ENCODE data around the gene OR2C3.
"Not testable (repeated sequence)": the region's sequence is repeated elsewhere in the genome, so short reads cannot be mapped to it uniquely, and the experiment has no call there.

OR2C3 gene

DNA sequence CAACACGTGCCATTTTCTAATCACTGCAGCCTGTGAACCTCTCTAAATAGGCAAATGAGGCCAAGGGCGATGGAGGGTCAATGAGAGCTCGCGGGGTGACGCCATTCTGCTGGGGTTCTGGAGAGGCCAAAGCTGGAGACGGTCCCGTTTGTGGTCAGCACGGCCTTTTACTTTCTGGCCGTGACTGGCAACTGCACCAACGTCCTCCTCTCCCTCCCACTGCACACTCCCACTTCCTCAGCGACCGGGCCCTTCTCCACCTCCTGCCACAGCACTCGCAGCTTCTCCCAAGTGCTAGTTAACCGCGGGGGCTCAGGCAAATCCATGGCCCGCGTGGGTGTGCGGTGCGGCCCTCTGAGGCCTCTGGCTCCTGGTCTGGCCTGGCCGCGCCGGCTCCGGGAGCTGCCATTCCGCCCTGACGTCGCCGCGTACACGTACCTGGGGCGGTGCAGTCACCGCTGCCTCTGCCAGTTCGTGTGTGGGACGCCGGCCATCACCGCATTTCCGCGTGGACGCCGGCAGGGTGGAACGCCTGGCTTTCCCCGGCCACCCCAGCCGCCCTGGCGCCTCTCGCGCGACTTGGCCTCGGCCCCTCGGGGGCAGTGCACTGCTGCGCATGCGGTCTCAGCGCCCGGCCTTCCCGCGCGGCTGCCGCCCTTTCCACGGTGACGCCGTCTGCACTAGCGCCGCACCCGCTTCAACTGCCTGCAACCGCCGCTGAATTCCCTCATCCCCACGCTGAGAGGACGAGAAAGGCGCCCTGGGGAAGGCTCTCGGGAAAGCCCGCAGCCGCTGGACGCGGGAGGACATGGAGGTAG lies 18.2 kb downstream of the OR2C3 start:
- Histone ChIP-seq H3K4me3 (ENCODE audit: low read depth in 1 of 2, low read length in 2 of 2) (no peak overlapping the region), H3K9me3 (ENCODE audit: low read length) (no peaks in the 10 kb centered on the region), H3K27me3 (ENCODE audit: control insufficient read depth in 1 of 2, insufficient read depth in 2 of 2, low read length in 2 of 2) (peaks cover 0 to 6% of the 10 kb centered on the region in 2 donors), H3K36me3 (ENCODE audit: insufficient read depth, low read length) (no peaks in the 10 kb centered on the region), H3K4me1 (ENCODE audit: insufficient read depth, low read length) (no peaks in the 10 kb centered on the region), H3K27ac (ENCODE audit: low read depth, low read length) (no peak overlapping the region), H3K9ac (ENCODE audit: low read length) (no peak overlapping the region)

- Histone ChIP-seq H3K9me3 (ENCODE audit: low read length) (no peaks in the 10 kb centered on the region), H3K4me1 (ENCODE audit: insufficient read depth, low read length) (no peaks in the 10 kb centered on the region), H3K36me3 (ENCODE audit: insufficient read depth, low read length) (no peaks in the 10 kb centered on the region), H3K27ac (ENCODE audit: low read depth, low read length) (no peak overlapping the region), H3K4me3 (ENCODE audit: low read depth in 1 of 2, low read length in 2 of 2) (no peak overlapping the region), H3K27me3 (ENCODE audit: control insufficient read depth in 1 of 2, insufficient read depth in 2 of 2, low read length in 2 of 2) (no peaks in the 10 kb centered on the region), H3K9ac (ENCODE audit: low read length) (no peak overlapping the region)
Measured at GRCh38 chr1:247506831-247507230, 29.4 kb downstream of the OR2C3 start.

DNA sequence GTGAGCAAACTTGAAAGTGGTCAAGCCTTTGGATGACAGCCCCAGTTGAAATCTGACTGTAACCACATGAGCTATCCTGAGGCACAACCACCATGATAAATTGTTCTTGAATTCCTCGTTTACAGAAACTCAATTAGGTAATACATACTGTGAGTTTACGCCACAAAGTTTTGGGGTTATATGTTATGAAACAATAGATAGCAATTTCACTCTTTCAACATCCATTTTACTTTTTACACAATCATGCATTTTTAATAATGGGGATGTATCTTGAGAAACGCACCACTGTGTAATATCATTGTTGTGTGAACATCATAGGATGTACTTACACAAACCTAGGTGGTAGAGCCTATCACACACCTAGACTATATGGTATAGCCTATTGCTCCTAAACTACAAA lies 35.4 kb downstream of the OR2C3 start:
- H3K4me1 ChIP-seq (ENCODE audit: insufficient read depth, low read length): no peaks in the 10 kb centered on the region
- H3K27me3 ChIP-seq (ENCODE audit: control insufficient read depth in 1 of 2, insufficient read depth in 2 of 2, low read length in 2 of 2): no peaks in the 10 kb centered on the region
- H3K27ac ChIP-seq (ENCODE audit: low read depth, low read length): no peak overlapping the region
- H3K36me3 ChIP-seq (ENCODE audit: insufficient read depth, low read length): no peaks in the 10 kb centered on the region
- no peak overlapping the region for H3K9ac ChIP-seq (ENCODE audit: low read length)
- H3K9me3 ChIP-seq (ENCODE audit: low read length): no peaks in the 10 kb centered on the region
- H3K4me3 ChIP-seq (ENCODE audit: low read depth in 1 of 2, low read length in 2 of 2): no peak overlapping the region

- H3K4me3 ChIP-seq (ENCODE audit: low read depth in 1 of 2, low read length in 2 of 2): no peak overlapping the region
- H3K27ac ChIP-seq (ENCODE audit: low read depth, low read length): no peak overlapping the region
- no peaks in the 10 kb centered on the region for H3K27me3 ChIP-seq (ENCODE audit: control insufficient read depth in 1 of 2, insufficient read depth in 2 of 2, low read length in 2 of 2)
- no peak overlapping the region for H3K9ac ChIP-seq (ENCODE audit: low read length)
- no peaks in the 10 kb centered on the region for H3K9me3 ChIP-seq (ENCODE audit: low read length)
- no peaks in the 10 kb centered on the region for H3K4me1 ChIP-seq (ENCODE audit: insufficient read depth, low read length)
- no peaks in the 10 kb centered on the region for H3K36me3 ChIP-seq (ENCODE audit: insufficient read depth, low read length)
Measured at GRCh38 chr1:247496581-247497285, 39.5 kb downstream of the OR2C3 start.

- Histone ChIP-seq H3K9me3 (ENCODE audit: low read length) (no peaks in the 10 kb centered on the region), H3K27me3 (ENCODE audit: control insufficient read depth in 1 of 2, insufficient read depth in 2 of 2, low read length in 2 of 2) (no peaks in the 10 kb centered on the region), H3K9ac (ENCODE audit: low read length) (no peak overlapping the region), H3K4me3 (ENCODE audit: low read depth in 1 of 2, low read length in 2 of 2) (no peak overlapping the region), H3K36me3 (ENCODE audit: insufficient read depth, low read length) (no peaks in the 10 kb centered on the region), H3K27ac (ENCODE audit: low read depth, low read length) (no peak overlapping the region), H3K4me1 (ENCODE audit: insufficient read depth, low read length) (no peaks in the 10 kb centered on the region)
Measured at GRCh38 chr1:247494767-247495166, 41.5 kb downstream of the OR2C3 start.

DNA sequence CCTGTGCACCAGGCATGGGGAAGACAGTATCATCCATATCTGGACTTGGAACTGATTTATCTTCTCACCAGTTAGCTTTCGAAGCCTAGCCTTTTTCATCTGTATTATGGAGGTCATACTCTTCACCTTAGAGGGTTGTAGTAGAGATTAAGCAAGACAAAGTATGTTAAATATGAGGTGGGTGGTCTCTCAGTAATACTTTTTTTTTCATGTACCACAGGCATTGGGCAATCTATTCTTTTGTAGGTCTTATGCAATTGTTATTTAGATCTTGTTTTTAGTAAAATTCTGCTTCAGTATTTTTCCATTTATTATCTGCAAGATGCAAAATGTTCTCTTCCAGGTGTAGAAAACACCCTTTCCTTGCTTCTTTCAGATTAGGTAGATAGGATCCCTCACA lies 43.1 kb downstream of the OR2C3 start:
- Histone ChIP-seq H3K27me3 (ENCODE audit: control insufficient read depth in 1 of 2, insufficient read depth in 2 of 2, low read length in 2 of 2) (no peaks in the 10 kb centered on the region), H3K9ac (ENCODE audit: low read length) (no peak overlapping the region), H3K36me3 (ENCODE audit: insufficient read depth, low read length) (no peaks in the 10 kb centered on the region), H3K4me3 (ENCODE audit: low read depth in 1 of 2, low read length in 2 of 2) (no peak overlapping the region), H3K4me1 (ENCODE audit: insufficient read depth, low read length) (no peaks in the 10 kb centered on the region), H3K27ac (ENCODE audit: low read depth, low read length) (no peak overlapping the region), H3K9me3 (ENCODE audit: low read length) (no peaks in the 10 kb centered on the region)

DNA sequence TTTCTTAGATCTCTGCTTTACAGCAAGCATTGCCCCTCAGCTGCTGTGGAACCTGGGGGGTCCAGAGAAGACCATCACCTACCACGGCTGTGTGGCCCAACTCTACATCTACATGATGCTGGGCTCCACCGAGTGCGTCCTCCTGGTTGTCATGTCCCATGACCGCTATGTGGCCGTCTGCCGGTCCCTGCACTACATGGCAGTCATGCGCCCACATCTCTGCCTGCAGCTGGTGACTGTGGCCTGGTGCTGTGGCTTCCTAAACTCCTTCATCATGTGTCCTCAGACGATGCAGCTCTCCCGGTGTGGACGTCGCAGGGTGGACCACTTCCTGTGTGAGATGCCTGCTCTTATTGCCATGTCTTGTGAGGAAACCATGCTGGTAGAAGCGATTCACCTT lies 44.9 kb downstream of the OR2C3 start:
- Histone ChIP-seq H3K9ac (ENCODE audit: low read length) (no peak overlapping the region), H3K27me3 (ENCODE audit: control insufficient read depth in 1 of 2, insufficient read depth in 2 of 2, low read length in 2 of 2) (no peaks in the 10 kb centered on the region), H3K4me1 (ENCODE audit: insufficient read depth, low read length) (no peaks in the 10 kb centered on the region), H3K36me3 (ENCODE audit: insufficient read depth, low read length) (no peaks in the 10 kb centered on the region), H3K9me3 (ENCODE audit: low read length) (no peaks in the 10 kb centered on the region), H3K4me3 (ENCODE audit: low read depth in 1 of 2, low read length in 2 of 2) (no peak overlapping the region), H3K27ac (ENCODE audit: low read depth, low read length) (no peak overlapping the region)

DNA sequence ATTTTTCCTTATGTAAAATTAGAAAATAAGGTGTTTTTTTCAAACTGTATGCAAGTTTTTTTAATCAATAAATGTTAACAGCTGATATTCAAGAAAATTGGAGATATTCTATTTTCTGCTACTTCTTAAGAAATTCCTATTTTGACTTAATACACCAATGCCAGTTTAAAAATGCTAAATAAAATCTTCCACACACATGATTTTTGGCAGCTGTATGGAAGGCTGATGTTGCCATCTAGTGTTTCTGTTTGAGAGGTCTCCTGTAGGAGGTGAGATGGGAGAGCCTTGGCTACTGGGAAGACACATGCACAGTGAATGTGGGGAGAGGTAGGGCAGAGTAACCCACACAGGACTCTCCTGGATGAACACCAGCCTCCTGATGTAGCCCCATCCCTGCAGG lies 49.2 kb downstream of the OR2C3 start:
- Histone ChIP-seq H3K36me3 (ENCODE audit: insufficient read depth, low read length) (no peaks in the 10 kb centered on the region), H3K27ac (ENCODE audit: low read depth, low read length) (no peak overlapping the region), H3K9ac (ENCODE audit: low read length) (no peak overlapping the region), H3K4me3 (ENCODE audit: low read depth in 1 of 2, low read length in 2 of 2) (no peak overlapping the region), H3K9me3 (ENCODE audit: low read length) (no peaks in the 10 kb centered on the region), H3K27me3 (ENCODE audit: control insufficient read depth in 1 of 2, insufficient read depth in 2 of 2, low read length in 2 of 2) (no peaks in the 10 kb centered on the region), H3K4me1 (ENCODE audit: insufficient read depth, low read length) (no peaks in the 10 kb centered on the region)

GRCh38 chr1:247482747-247483146 lies 53.5 kb downstream of the OR2C3 start:
- no peak overlapping the region for H3K9ac ChIP-seq (ENCODE audit: low read length)
- no peaks in the 10 kb centered on the region for H3K4me1 ChIP-seq (ENCODE audit: insufficient read depth, low read length)
- H3K27ac ChIP-seq (ENCODE audit: low read depth, low read length): no peak overlapping the region
- H3K36me3 ChIP-seq (ENCODE audit: insufficient read depth, low read length): no peaks in the 10 kb centered on the region
- H3K27me3 ChIP-seq (ENCODE audit: control insufficient read depth in 1 of 2, insufficient read depth in 2 of 2, low read length in 2 of 2): no peaks in the 10 kb centered on the region
- no peak overlapping the region for H3K4me3 ChIP-seq (ENCODE audit: low read depth in 1 of 2, low read length in 2 of 2)
- no peaks in the 10 kb centered on the region for H3K9me3 ChIP-seq (ENCODE audit: low read length)

- not testable (repeated sequence) for H3K27ac ChIP-seq (ENCODE audit: low read depth, low read length); H3K4me3 ChIP-seq (ENCODE audit: low read depth in 1 of 2, low read length in 2 of 2); H3K4me1 ChIP-seq (ENCODE audit: insufficient read depth, low read length); H3K27me3 ChIP-seq (ENCODE audit: control insufficient read depth in 1 of 2, insufficient read depth in 2 of 2, low read length in 2 of 2); H3K9me3 ChIP-seq (ENCODE audit: low read length); H3K9ac ChIP-seq (ENCODE audit: low read length); H3K36me3 ChIP-seq (ENCODE audit: insufficient read depth, low read length)
Measured at GRCh38 chr1:247476328-247477058, 59.7 kb downstream of the OR2C3 start.

DNA sequence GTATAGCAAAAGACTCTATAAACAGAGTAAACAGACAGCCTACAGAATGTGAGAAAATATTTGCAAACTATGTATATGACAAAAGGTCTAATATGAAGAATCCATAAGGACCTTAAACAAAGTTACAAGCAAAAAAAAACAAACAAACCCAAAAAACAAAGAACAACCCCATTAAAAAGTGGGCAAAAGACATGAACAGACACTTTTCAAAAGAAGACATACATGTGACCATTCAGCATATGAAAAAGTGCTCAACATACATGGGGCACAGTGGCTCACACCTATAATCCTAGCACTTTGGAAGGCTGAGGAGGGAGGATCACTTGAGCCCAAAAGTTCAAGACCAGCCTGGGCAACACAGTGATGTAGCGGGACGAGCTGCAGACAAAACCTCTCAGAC lies 60.4 kb downstream of the OR2C3 start:
- Histone ChIP-seq H3K27me3 (ENCODE audit: control insufficient read depth in 1 of 2, insufficient read depth in 2 of 2, low read length in 2 of 2) (no peaks in the 10 kb centered on the region), H3K4me3 (ENCODE audit: low read depth in 1 of 2, low read length in 2 of 2) (no peak overlapping the region), H3K9me3 (ENCODE audit: low read length) (no peaks in the 10 kb centered on the region), H3K36me3 (ENCODE audit: insufficient read depth, low read length) (no peaks in the 10 kb centered on the region), H3K9ac (ENCODE audit: low read length) (no peak overlapping the region), H3K4me1 (ENCODE audit: insufficient read depth, low read length) (no peaks in the 10 kb centered on the region), H3K27ac (ENCODE audit: low read depth, low read length) (no peak overlapping the region)

All from muscle layer of colon (tissue), 2 donors.